Neural crest cell (in vitro differentiated cells): ENCODE measurements around the gene IMMT. TPM values are rescaled to one million over a fixed set of nuclear protein-coding genes. Genes with fewer than 3 reads are reported as not detected.

Source experiments
- DNase-seq: peaks from one replicate; pipeline ENCODE4 v3.0.0; 2021; ENCODE audit warnings: low read depth, mixed read lengths, low spot score
- H3K27ac Mint-ChIP-seq: one replicate; pipeline ENCODE4 v1.8.0; 2021; ENCODE audit warnings: mild to moderate bottlenecking, mixed read lengths; ENCODE audit not compliant: unreplicated experiment
- H3K27me3 Mint-ChIP-seq: 2 replicates; pipeline ENCODE4 v1.8.0; 2021; ENCODE audit warnings: low read depth, mild to moderate bottlenecking, mixed read lengths
- H3K36me3 Mint-ChIP-seq: 2 replicates; pipeline ENCODE4 v1.8.0; 2021; ENCODE audit warnings: low read depth, mild to moderate bottlenecking, mixed read lengths
- H3K4me1 Mint-ChIP-seq: 2 replicates; pipeline ENCODE4 v1.8.0; 2021; ENCODE audit warnings: mixed read lengths
- H3K4me3 Mint-ChIP-seq: one replicate; pipeline ENCODE4 v1.8.0; 2021; ENCODE audit warnings: mild to moderate bottlenecking, mixed read lengths
- H3K9me3 Mint-ChIP-seq: 2 replicates; pipeline ENCODE4 v1.8.0; 2021; ENCODE audit warnings: mixed read lengths
- total RNA-seq: library from RNA; stranded (reverse); gene quantifications from 2 replicates; pipeline ENCODE4 v1.2.1, GENCODE V29; 2021
- TF ChIP-seq, protein P1 (sequence below): fragments of 200-600 bp; sonication (generic); conservative IDR thresholded peaks from 2 replicates; pipeline ENCODE4 v1.5.0; 2021; ENCODE audit warnings: antibody characterized with exemption, mild to moderate bottlenecking

IMMT gene
- total RNA-seq, 1 donor from 2014 or later, result 120 TPM

DNA sequence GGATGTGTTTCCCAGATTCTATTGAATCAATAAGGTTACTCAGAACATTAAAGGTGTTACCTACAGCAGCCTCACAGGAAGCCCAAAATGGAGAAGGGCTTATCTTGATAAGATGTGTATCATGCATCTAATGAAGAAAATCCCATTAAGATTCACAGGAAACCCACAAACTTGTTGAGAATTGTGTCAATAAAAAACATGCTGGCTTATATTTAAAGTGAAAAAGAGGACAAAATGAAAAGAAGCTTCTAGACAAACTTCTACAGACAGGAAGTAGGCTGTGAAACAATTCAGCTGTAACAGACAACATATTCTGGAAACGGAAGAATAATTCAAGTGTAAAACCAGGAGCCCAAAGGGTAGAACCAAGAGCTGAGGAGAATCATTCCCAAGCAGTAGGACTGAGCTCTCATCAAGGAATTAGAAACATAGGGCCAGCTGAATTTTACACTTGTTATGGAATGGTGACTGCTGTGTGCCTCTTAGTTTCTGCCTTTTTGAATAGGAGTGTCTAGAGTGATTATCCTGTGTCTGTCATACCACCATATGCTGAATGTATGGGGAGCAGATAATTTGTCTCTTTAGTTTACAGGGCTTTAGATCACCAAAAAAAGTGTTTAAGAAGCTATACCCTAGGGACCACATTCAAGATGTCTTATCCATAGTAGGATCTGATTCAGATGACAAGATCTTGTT lies 9.6 kb downstream of the IMMT start:
- H3K4me3 Mint-ChIP-seq, result no peak overlapping the region
- H3K9me3 Mint-ChIP-seq, result no peaks in the 10 kb centered on the region
- no peaks in the 10 kb centered on the region for H3K27me3 Mint-ChIP-seq
- no peak for DNase-seq
- peaks cover 20% of the 10 kb centered on the region for H3K4me1 Mint-ChIP-seq
- TF ChIP-seq, protein P1, sequence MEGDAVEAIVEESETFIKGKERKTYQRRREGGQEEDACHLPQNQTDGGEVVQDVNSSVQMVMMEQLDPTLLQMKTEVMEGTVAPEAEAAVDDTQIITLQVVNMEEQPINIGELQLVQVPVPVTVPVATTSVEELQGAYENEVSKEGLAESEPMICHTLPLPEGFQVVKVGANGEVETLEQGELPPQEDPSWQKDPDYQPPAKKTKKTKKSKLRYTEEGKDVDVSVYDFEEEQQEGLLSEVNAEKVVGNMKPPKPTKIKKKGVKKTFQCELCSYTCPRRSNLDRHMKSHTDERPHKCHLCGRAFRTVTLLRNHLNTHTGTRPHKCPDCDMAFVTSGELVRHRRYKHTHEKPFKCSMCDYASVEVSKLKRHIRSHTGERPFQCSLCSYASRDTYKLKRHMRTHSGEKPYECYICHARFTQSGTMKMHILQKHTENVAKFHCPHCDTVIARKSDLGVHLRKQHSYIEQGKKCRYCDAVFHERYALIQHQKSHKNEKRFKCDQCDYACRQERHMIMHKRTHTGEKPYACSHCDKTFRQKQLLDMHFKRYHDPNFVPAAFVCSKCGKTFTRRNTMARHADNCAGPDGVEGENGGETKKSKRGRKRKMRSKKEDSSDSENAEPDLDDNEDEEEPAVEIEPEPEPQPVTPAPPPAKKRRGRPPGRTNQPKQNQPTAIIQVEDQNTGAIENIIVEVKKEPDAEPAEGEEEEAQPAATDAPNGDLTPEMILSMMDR, result no peak
- H3K27ac Mint-ChIP-seq, result no peak overlapping the region
- H3K36me3 Mint-ChIP-seq, result no peaks in the 10 kb centered on the region

- no peak for DNase-seq
- TF ChIP-seq, protein P1, result no peak
- Mint-ChIP-seq H3K4me3 (no peak overlapping the region), H3K9me3 (no peaks in the 10 kb centered on the region), H3K4me1 (no peaks in the 10 kb centered on the region), H3K27me3 (no peaks in the 10 kb centered on the region), H3K27ac (no peak overlapping the region), H3K36me3 (peaks cover 13% of the 10 kb centered on the region)
Observed at GRCh38 chr2:86176597-86176996, 18.7 kb downstream of the IMMT start.

GRCh38 chr2:86175828-86176227 lies 19.4 kb downstream of the IMMT start:
- Mint-ChIP-seq H3K36me3 (peaks cover 13% of the 10 kb centered on the region), H3K9me3 (no peaks in the 10 kb centered on the region), H3K4me3 (no peak overlapping the region), H3K27me3 (no peaks in the 10 kb centered on the region), H3K4me1 (no peaks in the 10 kb centered on the region), H3K27ac (no peak overlapping the region)
- TF ChIP-seq, protein P1, result no peak
- DNase-seq, result no peak

- H3K9me3 Mint-ChIP-seq, result no peaks in the 10 kb centered on the region
- TF ChIP-seq, protein P1, result no peak
- H3K27ac Mint-ChIP-seq, result no peak overlapping the region
- no peak overlapping the region for H3K4me3 Mint-ChIP-seq
- no peak for DNase-seq
- no peaks in the 10 kb centered on the region for H3K27me3 Mint-ChIP-seq
- no peaks in the 10 kb centered on the region for H3K4me1 Mint-ChIP-seq
- peaks cover 10% of the 10 kb centered on the region for H3K36me3 Mint-ChIP-seq
Observed at GRCh38 chr2:86174445-86174844, 20.8 kb downstream of the IMMT start.

- TF ChIP-seq, protein P1, result no peak
- DNase-seq, result no peak
- H3K4me3 Mint-ChIP-seq, result no peak overlapping the region
- H3K4me1 Mint-ChIP-seq, result no peaks in the 10 kb centered on the region
- H3K9me3 Mint-ChIP-seq, result no peaks in the 10 kb centered on the region
- peaks cover 17% of the 10 kb centered on the region for H3K36me3 Mint-ChIP-seq
- no peaks in the 10 kb centered on the region for H3K27me3 Mint-ChIP-seq
- H3K27ac Mint-ChIP-seq, result no peak overlapping the region
Observed at GRCh38 chr2:86172610-86173009, 22.7 kb downstream of the IMMT start.
